HCT116 (cell line): ENCODE data around the gene RPUSD3. TPM values are rescaled to one million over a fixed set of nuclear protein-coding genes. Genes with fewer than 3 reads are reported as not detected.

ENCODE experiments used
- ATAC-seq: fragments of 200-7000 bp; cut with Tn5 transposase; 2 replicates; pipeline ENCODE4 v1.9.1; 2020; ENCODE audit warnings: mild to moderate bottlenecking, moderate library complexity
- BruUV-seq: library from RNA; stranded (reverse); fragments of 400-500 nt; replicated peaks from 2 replicates; lab custom pipeline; 2021; lab: Mats Ljungman, UMichigan
- CTCF ChIA-PET: fragments of 300-600 bp; sonication (Branson Sonifier 250); formaldehyde crosslinking; loops from one replicate; lab custom pipeline; 2021; ENCODE audit warnings: antibody characterized with exemption; lab: Charles Lee
- POLR2A ChIA-PET: fragments of 300-600, 350-600 bp; sonication (Branson Sonifier 250); formaldehyde crosslinking; loops from one replicate; lab custom pipeline; 2021; ENCODE audit warnings: antibody characterized with exemption; lab: Charles Lee
- RAD21 ChIA-PET, 2 experiments: fragments of 300-600 bp; sonication (Branson Sonifier 250); formaldehyde crosslinking; loops; one replicate each; lab custom pipeline; 2023; ENCODE audit warnings: low total read pairs in 2 of 2; ENCODE audit not compliant: uncharacterized antibody in 2 of 2, unreplicated experiment in 2 of 2, low non-redundant PET in 1 of 2; lab: Charles Lee
- DNase-seq: peaks from one replicate; pipeline ENCODE4 v3.0.0-alpha.2; 2010; ENCODE audit warnings: low read depth, low spot score
- H2AFZ ChIP-seq: fragments of 200-600 bp; shearing (Covaris generic), sonication (generic); 2 replicates; pipeline ENCODE4 v1.6.1; 2017; ENCODE audit warnings: low read depth, mixed run types, mixed read lengths, antibody characterized with exemption, low read length; ENCODE audit not compliant: poor library complexity, severe bottlenecking
- H3K27ac ChIP-seq: 2 replicates; pipeline ENCODE4 v1.5.1; 2012; ENCODE audit warnings: low read depth, low read length
- H3K27me3 ChIP-seq: fragments of 200-600 bp; sonication (generic); 2 replicates; pipeline ENCODE4 v1.6.1; 2016; ENCODE audit warnings: mixed run types, low read length, mixed read lengths; ENCODE audit not compliant: insufficient read depth
- H3K36me3 ChIP-seq, 2 experiments: fragments of 200-500 bp in 1 of 2; fragments of 200-600 bp in 1 of 2; sonication (Bioruptor generic) in 1 of 2; sonication (generic) in 1 of 2; 2 replicates each; pipeline versions ENCODE4 v1.5.1 to v1.6.1; 2014 to 2016; ENCODE audit warnings: low read length in 2 of 2, inconsistent platforms in 1 of 2, mixed read lengths in 1 of 2, mixed run types in 1 of 2; ENCODE audit not compliant: insufficient read depth in 2 of 2, control insufficient read depth in 1 of 2
- H3K4me1 ChIP-seq, 2 experiments: fragments of 200-600 bp in 1 of 2; sonication (generic) in 1 of 2; 2 replicates each; pipeline versions ENCODE4 v1.5.1 to v1.6.1; 2012 to 2017; ENCODE audit warnings: low read length in 2 of 2, inconsistent platforms in 1 of 2, mild to moderate bottlenecking in 1 of 2, mixed read lengths in 1 of 2, mixed run types in 1 of 2, moderate library complexity in 1 of 2; ENCODE audit not compliant: insufficient read depth in 2 of 2, control insufficient read depth in 1 of 2
- H3K4me2 ChIP-seq: fragments of 200-600 bp; sonication (generic); 2 replicates; pipeline ENCODE4 v1.6.1; 2017; ENCODE audit warnings: mixed run types, low read length, mixed read lengths
- H3K4me3 ChIP-seq, 2 experiments: fragments of 200-600 bp in 1 of 2; sonication (generic) in 1 of 2; replicated peaks in 1 of 2; 2 replicates each; pipeline ENCODE4 v1.5.1; 2011 to 2016; ENCODE audit warnings: low read length in 2 of 2, control low read depth in 1 of 2, low read depth in 1 of 2, mild to moderate bottlenecking in 1 of 2, mixed read lengths in 1 of 2, mixed run types in 1 of 2
- H3K79me2 ChIP-seq: fragments of 200-600 bp; sonication (generic); 2 replicates; pipeline ENCODE4 v1.6.1; 2017; ENCODE audit warnings: mild to moderate bottlenecking, mixed run types, low read length, moderate library complexity, mixed read lengths; ENCODE audit not compliant: insufficient read depth
- H3K9ac ChIP-seq: fragments of 200-600 bp; sonication (generic); 2 replicates; pipeline ENCODE4 v1.6.1; 2016; ENCODE audit warnings: low read length, mixed read lengths
- H3K9me2 ChIP-seq: fragments of 200-600 bp; sonication (generic), shearing (Covaris generic); 2 replicates; pipeline ENCODE4 v1.6.1; 2017; ENCODE audit warnings: mixed run types, mild to moderate bottlenecking, moderate library complexity; ENCODE audit not compliant: insufficient read depth
- H3K9me3 ChIP-seq, 2 experiments: fragments of 200-500 bp in 1 of 2; fragments of 200-600 bp in 1 of 2; sonication (Bioruptor generic) in 1 of 2; sonication (generic) in 1 of 2; 2 replicates each; pipeline ENCODE4 v1.6.1; 2014 to 2017; ENCODE audit warnings: low read length in 2 of 2, mixed read lengths in 2 of 2, inconsistent platforms in 1 of 2, low read depth in 1 of 2, mild to moderate bottlenecking in 1 of 2, mixed run types in 1 of 2, moderate library complexity in 1 of 2; ENCODE audit not compliant: control insufficient read depth in 1 of 2, insufficient read depth in 1 of 2
- H4K20me1 ChIP-seq: fragments of 200-600 bp; sonication (generic), shearing (Covaris generic); 2 replicates; pipeline ENCODE4 v1.6.1; 2017; ENCODE audit warnings: mixed run types, mild to moderate bottlenecking, moderate library complexity; ENCODE audit not compliant: insufficient read depth
- ATF3 ChIP-seq: IDR thresholded peaks from 2 replicates; pipeline ENCODE4 v1.6.1; 2012
- CBX3 ChIP-seq: IDR thresholded peaks from 2 replicates; pipeline ENCODE4 v1.6.1; 2012; ENCODE audit warnings: low read depth
- CEBPB ChIP-seq: IDR thresholded peaks from 2 replicates; pipeline ENCODE4 v1.6.1; 2012; ENCODE audit warnings: low read depth
- CTCF ChIP-seq, 3 experiments: fragments of 200-600 bp in 1 of 3; sonication (generic) in 1 of 3; IDR thresholded peaks in 2 of 3; conservative IDR thresholded peaks in 1 of 3; 2 replicates each; pipeline ENCODE4 v1.5.1; 2012 to 2017; ENCODE audit warnings: low read depth in 2 of 3, low read length in 2 of 3, antibody characterized with exemption in 1 of 3, borderline replicate concordance in 1 of 3, control low read depth in 1 of 3, mild to moderate bottlenecking in 1 of 3, mixed read lengths in 1 of 3, mixed run types in 1 of 3, moderate library complexity in 1 of 3; ENCODE audit not compliant: insufficient read depth in 1 of 3
- EZH2 ChIP-seq: fragments of 200-600 bp; sonication (generic); IDR thresholded peaks from 2 replicates; pipeline ENCODE4 v1.6.1; 2017; ENCODE audit warnings: antibody characterized with exemption, mixed run types
- EZH2phosphoT487 ChIP-seq: fragments of 200-600 bp; IDR thresholded peaks from 2 replicates; pipeline ENCODE4 v1.6.1; 2018; ENCODE audit warnings: antibody characterized with exemption, borderline replicate concordance
- FOSL1 ChIP-seq: IDR thresholded peaks from 2 replicates; pipeline ENCODE4 v1.6.1; 2012; ENCODE audit warnings: low read depth
- JUND ChIP-seq: IDR thresholded peaks from 2 replicates; pipeline ENCODE4 v1.6.1; 2012
- MAX ChIP-seq: IDR thresholded peaks from 2 replicates; pipeline ENCODE4 v1.6.1; 2012
- POLR2A ChIP-seq: IDR thresholded peaks from 2 replicates; pipeline ENCODE4 v1.7.0; 2011; ENCODE audit warnings: borderline replicate concordance; ENCODE audit not compliant: insufficient read depth, insufficient read length; ENCODE audit errors: extremely low read depth
- POLR2AphosphoS5 ChIP-seq: IDR thresholded peaks from 2 replicates; pipeline ENCODE4 v1.6.1; 2011; ENCODE audit warnings: mild to moderate bottlenecking, low read depth, low read length, moderate library complexity
- RAD21 ChIP-seq: IDR thresholded peaks from 2 replicates; pipeline ENCODE4 v1.6.1; 2012; ENCODE audit warnings: low read depth, mild to moderate bottlenecking
- SP1 ChIP-seq: IDR thresholded peaks from 2 replicates; pipeline ENCODE4 v1.6.1; 2012; ENCODE audit warnings: low read depth
- SRF ChIP-seq: IDR thresholded peaks from 2 replicates; pipeline ENCODE4 v1.6.1; 2012; ENCODE audit warnings: low read depth
- YY1 ChIP-seq: IDR thresholded peaks from 2 replicates; pipeline ENCODE4 v1.6.1; 2011; ENCODE audit warnings: low read length, low read depth, moderate library complexity, mild to moderate bottlenecking; ENCODE audit not compliant: insufficient replicate concordance; ENCODE audit errors: extremely low read depth
- ZFX ChIP-seq: fragments of 450-650 bp; IDR thresholded peaks from 2 replicates; pipeline ENCODE4 v1.6.1; 2017
- ZNF274 ChIP-seq: fragments of 200-500 bp; sonication (Bioruptor generic); IDR thresholded peaks from 2 replicates; pipeline ENCODE4 v1.6.1; 2014; ENCODE audit warnings: mild to moderate bottlenecking, low read depth, low read length, inconsistent platforms
- intact Hi-C: fragments of 100-400 bp; cut with micrococcal nuclease; formaldehyde crosslinking; loops from 2 replicates; pipeline ENCODE4 v1.10.0; 2022
- total RNA-seq: library from RNA; stranded (reverse); gene quantifications from one replicate; pipeline ENCODE4 v1.2.1, GENCODE V29; 2021; ENCODE audit not compliant: unreplicated experiment

RPUSD3 gene
- total RNA-seq, 1 experiment from 2014 or later, result 58.0 TPM

GRCh38 chr3:9820946-9821345 is 22.9 kb downstream of the RPUSD3 start:
- Histone ChIP-seq H3K36me3 (peaks cover 0 to under 1% of the 10 kb centered on the region in 2 experiments; a peak in 2 of 4 replicates), H3K4me1 (no peaks in the 10 kb centered on the region), H3K79me2 (no peaks in the 10 kb centered on the region), H2AFZ (no peak overlapping the region), H3K27me3 (no peaks in the 10 kb centered on the region), H3K9me3 (no peaks in the 10 kb centered on the region), H3K27ac (no peak overlapping the region), H4K20me1 (no peaks in the 10 kb centered on the region), H3K9ac (no peak overlapping the region), H3K4me3 (no peak overlapping the region), H3K9me2 (no peaks in the 10 kb centered on the region), H3K4me2 (no peak overlapping the region)
- ChIA-PET RAD21 (no interaction called here), CTCF (no interaction called here), POLR2A (no interaction called here)
- ATAC-seq (peak; percentile 89), DNase-seq (no peak)
- intact Hi-C loops, result no loop called here
- BruUV-seq, result no TSS peak
- TF ChIP-seq SRF (no peak), CTCF (IDR thresholded peaks at IDR 0.05 in 2 of 3, conservative IDR thresholded peaks at IDR 0.05 in 1 of 3; ENCODE audit: borderline replicate concordance in 1 of 3, insufficient read depth in 1 of 3, low read depth in 2 of 3, low read length in 2 of 3) (peak in 2 of 3 experiments; percentile 51 to 60; a peak in 4 of 6 replicates), CEBPB (no peak), RAD21 (no peak), ATF3 (no peak), EZH2 (no peak), POLR2AphosphoS5 (no peak)

GRCh38 chr3:9820543-9820942 is 23.3 kb downstream of the RPUSD3 start:
- Histone ChIP-seq H3K27ac (no peak overlapping the region), H3K4me1 (no peaks in the 10 kb centered on the region), H3K9me3 (no peaks in the 10 kb centered on the region), H3K9me2 (no peaks in the 10 kb centered on the region), H3K79me2 (no peaks in the 10 kb centered on the region), H3K4me2 (no peak overlapping the region), H3K27me3 (no peaks in the 10 kb centered on the region), H2AFZ (no peak overlapping the region), H3K36me3 (no peaks in the 10 kb centered on the region; a peak in 1 of 4 replicates), H4K20me1 (no peaks in the 10 kb centered on the region), H3K4me3 (no peak overlapping the region), H3K9ac (no peak overlapping the region)
- no TSS peak for BruUV-seq
- DNase-seq, result no peak
- peak; percentile 20; the same call in 1 of the 2 replicates for ATAC-seq
- ChIA-PET RAD21 (no interaction called here), CTCF (interaction anchor here (1.9 kb wide), 1 partner anchor 12 kb away, joined by 4 read pairs; no protein-coding TSS in a partner anchor), POLR2A (no interaction called here)
- intact Hi-C loops, result no loop called here
- no peak for TF ChIP-seq YY1
- no peak for TF ChIP-seq ZFX
- TF ChIP-seq POLR2A, result no peak
- TF ChIP-seq FOSL1, result no peak
- no peak for TF ChIP-seq MAX
- TF ChIP-seq JUND, result no peak
- TF ChIP-seq CTCF (IDR thresholded peaks at IDR 0.05 in 2 of 3, conservative IDR thresholded peaks at IDR 0.05 in 1 of 3; ENCODE audit: borderline replicate concordance in 1 of 3, insufficient read depth in 1 of 3, low read depth in 2 of 3, low read length in 2 of 3), result no peak
- TF ChIP-seq POLR2AphosphoS5, result no peak
- no peak for TF ChIP-seq EZH2phosphoT487
- TF ChIP-seq SP1, result no peak
- no peak for TF ChIP-seq CBX3
- TF ChIP-seq ZNF274, result no peak
